ENCODE measurements around the gene KLF13. TPM values are rescaled to one million over a fixed set of nuclear protein-coding genes. Genes with fewer than 3 reads are reported as not detected.

The KLF13 gene
- total RNA-seq, 1 donor from 2014 or later, result 42.7 TPM

DNA sequence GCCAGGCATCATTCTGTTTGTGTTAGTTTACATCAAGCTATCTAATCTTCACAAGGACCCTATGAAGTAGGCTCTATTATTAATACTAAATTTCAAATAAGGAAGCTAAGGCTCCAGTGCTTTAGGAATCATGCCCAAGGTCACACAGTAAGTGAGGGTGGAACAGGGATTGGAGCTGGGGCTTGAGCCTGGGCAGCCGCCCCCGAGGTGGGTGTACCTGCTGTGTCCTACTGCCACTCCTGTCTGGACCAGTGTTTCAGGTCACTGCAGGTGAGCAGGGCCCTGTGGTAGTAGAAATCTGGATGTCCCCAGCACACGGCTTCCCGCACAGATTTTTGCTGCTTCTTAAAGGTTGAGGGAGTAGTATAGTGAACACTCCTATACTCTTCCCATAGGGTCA is 6.5 kb downstream of the KLF13 start:
- no peak for ATAC-seq

DNA sequence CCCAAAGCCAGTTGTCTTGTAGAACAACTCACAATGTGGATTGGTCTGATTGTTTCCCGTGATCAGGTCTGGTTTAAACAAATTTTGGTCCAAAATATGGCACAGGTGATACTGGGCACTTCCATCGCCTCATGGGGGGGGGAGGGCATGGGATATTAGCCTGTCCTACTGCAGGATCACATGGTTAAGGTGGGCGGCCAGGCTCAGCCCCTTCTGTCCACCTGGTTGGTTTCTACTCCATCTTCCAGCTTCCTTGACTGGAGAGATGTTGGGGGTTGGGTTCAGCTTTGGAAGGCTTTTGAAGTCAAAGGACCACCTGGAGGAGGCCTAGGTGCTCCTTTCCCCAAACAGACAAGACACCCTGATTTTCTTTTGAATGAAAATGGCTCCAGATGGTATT is 7.2 kb downstream of the KLF13 start:
- ATAC-seq, result no peak

DNA sequence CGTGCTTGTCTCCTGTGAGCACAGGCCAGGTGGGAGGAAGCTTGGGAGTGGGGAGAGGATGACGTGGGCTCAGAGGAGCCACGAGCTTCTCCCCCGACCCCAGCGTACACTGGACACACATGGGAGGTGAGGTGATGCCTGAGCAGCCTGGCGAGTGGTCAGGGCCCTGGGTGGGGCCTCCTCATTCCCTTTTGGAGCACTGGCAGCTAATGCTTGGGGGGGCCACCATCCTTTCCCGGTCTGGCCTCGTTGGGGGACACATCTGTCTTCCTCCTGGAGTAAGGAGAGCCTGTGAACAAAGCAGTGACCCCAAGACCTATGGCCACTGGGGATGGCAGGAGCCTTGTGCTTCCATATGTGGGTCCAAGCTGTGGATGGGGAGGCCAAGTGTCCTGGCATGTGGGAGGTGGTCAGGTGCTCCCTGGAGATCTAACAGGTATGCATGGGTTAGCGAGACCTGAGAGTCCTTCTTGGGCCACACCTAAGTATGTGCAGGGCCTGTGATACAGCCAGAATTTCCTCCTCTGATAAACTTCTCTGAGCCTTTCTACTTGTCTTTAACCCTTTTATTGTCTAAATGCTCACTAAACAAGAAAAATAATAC is 9.5 kb downstream of the KLF13 start:
- ATAC-seq, result no peak

DNA sequence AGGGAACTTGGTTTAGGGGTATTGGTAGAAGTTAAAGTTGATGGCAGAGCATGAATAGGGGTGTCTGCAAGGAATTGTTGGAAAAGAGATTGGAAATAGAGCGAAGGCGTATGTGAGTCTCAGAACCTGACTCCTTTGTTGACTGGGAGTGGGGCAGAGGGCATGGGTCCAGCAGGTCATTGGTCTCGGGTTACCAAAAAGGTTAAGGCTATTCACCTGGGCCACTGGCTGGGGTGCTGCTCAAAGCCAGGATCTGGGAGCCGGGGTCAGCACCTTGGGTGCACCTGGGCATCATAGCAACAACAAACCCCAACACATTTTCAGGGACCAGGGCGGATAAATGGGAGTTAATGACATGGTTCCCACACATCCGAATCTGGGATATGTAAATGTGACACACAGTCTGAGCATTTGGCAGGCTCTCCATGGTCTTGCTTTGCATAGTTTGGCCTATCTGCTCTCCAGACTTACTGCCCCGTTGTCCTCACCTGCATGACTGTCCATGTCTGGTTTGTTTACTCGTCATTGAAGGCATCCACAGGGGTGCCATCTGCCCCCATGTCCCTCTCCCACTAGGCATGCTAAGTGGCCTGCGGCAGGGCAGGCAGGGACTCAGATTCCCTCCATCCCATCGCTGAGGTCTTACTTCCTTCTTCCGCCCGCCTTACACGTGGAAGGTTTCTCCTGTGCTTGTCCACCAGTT is 10.1 kb downstream of the KLF13 start:
- no peak for ATAC-seq

DNA sequence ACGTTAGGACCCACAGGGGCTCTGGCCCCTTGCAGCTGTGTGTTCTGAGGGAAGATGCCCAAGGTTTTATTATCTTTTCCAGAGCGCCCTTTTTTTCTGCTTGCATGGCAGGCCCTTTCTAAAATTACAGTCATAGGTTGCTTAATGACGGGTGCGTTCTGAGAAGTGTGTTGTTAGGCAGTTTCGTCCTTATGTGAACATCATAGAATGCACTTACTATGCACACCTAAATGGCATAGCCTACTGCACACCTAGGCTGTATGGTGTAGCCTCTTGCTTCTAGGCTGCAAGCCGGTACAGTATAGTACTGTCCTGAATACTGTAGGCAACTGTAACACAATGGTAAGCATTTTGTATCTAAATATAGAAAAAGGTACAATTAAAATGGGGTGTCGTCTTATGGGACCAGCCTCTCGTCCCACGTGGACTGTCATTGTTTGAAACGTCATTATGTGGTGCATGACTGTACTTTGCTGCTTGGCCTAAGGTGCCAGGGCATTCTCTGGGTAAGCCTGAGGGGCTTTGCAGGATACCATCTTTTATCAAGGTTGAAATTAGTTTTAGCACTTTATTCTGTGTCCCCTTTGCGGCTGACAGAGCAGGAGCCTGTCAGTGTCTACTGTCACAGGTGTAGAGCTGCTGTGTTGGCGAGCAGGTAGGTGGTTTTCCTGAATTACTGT is 10.9 kb downstream of the KLF13 start:
- ATAC-seq, result no peak

DNA sequence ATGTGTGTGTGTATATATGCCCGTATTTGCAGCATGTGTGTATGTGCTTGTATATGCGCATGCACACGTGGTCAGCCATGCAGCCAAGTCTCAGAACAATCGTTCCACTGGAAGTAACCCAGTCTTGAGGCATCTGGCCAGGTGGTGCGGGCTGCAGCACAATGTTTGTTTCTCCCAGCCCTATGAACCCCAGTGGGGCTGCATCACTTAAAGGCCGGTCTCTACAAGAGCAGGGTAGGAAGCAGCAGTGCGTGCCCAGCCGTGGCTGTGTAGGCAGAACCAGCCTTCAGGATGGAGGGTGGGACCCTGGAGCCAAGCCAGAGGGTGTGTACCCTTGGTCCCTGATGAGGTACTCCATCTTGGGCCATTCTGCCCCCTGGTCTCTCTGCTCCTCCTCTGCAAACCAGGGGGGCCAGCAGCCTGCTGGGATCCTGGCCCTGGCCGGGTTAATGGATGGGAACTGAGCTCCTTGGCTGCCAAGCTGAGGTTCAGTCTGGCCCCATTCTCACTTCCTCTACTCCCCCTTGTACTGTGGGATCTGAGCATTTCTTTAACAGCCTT is 11.8 kb downstream of the KLF13 start:
- ATAC-seq, result peak; percentile 31

DNA sequence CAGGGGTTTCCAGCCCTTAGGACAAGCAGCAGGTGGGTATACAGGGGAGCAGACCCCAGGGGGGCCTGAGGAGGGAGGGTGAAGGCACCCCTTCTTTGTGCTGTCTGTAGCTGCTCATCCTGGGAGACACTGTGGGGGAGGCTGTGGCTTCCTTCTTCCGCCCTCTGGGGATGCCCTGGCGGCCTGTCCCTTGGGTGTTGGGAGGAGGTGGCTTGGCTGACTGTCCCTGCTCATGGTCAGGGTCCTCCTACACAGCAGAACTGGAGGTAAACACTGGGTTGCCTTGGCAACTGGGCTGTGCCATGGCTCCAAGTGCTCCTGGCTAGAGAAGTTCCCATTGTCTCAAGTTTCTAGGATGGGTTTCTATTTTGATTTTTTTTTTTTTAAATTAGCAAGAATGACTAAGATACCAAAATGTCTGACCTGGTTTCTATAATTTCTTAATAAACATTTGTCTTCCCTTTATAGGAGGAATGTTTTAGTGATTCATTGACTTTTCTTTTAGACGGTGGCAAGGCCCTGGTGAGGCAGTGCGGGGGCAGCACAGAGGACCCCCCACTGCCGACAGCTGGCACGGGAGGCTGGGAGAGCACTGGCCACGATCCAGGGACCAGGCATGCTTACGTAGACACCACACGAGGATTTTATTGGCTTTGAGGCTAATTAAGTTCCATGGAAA is 12.4 kb downstream of the KLF13 start:
- ATAC-seq, result peak; percentile 37

DNA sequence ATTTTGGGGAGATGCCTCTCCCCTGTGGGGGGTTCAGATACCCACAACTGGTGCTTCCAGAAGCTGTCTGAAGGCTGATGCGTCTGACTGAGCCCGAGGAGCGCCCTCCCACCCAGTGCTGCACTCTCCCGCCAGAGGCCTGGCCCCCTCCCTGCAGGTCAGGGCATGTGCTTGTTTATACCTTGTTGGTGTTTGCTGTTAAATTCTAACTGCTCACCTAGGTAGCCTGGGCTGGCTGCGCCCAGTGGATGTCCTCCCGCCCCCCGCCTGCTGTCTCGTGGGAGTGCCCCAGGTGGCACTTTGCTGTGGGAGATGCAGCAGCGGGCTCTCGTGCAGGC is 12.9 kb downstream of the KLF13 start:
- ATAC-seq, result no peak

DNA sequence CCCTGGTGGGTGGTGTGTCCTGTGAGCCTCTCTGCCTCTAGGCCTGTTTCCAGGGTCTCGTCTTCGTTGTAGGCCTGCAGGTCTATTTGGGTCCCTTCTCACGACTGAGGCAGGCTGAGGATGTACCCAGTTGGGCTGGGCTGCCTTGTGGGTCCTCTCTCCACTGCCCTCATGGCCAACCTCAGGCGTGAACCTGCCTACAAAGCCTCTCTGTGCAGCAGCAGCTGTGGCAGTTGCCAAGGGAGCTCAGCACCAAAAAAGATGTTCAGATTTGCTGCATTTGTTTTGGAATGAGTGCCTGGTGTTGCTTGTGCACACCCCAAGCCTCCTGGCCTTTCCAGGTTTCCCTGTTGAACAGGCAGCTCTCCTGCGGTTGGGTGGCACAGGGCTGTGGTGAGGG is 13.4 kb downstream of the KLF13 start:
- no peak for ATAC-seq

DNA sequence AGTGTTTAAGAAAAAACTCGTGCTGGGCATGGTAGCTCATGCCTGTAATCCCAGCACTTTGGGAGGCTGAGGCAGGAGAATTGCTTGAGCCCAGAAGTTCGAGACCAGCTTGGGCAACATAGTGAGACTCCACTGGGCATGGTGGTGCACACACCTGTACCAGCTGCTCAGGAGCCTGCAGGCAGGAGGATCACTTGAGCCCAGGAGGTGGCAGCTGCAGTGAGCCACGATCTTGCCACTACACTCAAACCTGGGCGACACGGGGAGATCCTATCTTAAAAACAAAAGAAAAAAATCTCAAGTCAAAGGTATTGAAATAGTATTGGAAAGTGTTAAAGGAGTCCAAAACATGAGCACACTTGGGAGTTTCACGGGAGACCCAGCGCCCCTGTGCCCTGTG is 14.0 kb downstream of the KLF13 start:
- ATAC-seq, result no peak

DNA sequence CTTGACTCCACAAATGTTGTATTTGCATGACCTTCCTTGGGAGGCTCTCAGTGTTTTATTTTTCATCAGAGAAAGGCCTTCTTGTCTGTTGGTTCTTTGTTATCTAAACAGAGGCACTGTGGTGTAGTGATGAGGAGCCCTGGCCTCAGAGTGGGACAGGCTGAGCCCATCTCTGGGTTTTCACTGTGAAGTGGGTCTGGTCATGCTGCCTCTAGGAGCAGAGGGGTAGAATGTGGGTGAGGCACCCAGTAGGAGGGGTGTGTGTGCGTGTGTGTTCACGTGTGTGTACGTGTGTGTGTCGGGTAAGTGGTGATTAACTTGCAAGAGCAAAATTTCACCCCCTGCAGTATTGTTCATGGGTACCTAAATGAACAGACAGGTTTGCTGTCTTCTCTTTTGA is 14.4 kb downstream of the KLF13 start:
- ATAC-seq, result no peak

DNA sequence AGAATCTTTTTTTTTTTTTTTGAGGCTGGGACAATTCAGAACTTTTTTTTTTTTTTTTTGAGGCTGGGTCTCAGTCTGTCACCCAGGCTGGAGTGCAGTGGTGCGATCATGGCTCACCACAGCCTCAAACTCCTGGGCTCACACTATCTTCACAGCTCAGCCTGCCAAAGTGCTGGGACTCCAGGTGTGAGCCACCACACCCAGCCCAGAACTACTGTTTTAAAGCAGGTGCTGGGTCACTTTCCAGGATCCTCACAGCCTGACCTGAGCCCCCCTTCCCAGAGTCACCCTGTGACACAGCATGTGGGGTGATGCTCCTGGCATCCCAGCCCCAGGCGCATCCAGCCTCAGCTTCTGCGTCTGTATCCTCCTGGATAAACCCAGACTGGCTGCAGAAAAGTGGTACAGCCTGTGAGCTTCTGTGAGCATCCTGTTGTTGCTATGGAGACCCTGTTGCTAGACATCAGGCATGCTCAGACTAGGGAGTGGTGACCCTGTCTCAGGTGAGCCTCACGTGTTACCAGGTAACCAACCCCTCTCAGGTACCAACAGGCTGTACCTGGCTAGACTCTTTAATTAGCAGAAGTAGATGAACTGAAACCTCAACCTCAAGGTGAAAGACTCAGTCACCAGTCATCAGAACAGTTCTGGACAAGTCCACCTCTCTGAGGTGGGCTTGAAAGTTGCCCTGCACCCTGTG is 15.0 kb downstream of the KLF13 start:
- ATAC-seq, result no peak

DNA sequence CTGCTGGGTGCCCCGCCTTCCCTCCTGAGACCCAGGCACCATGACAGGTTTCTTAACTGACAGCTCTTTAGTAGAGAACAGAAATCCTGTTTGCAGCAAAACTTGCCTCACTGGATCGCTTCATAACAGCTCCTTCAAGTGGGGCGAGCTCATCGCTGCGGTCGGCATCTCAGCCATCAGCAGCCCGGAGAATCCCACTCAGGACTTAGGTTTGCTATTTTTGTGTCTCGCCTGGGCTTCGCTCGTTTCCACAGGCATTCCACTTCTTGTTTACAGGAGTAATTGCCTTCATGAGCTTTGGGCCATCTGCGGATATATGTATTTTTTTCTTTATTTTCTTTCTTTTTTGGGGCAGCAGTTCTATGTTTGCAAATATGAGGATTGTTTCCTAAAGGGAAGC is 15.7 kb downstream of the KLF13 start:
- ATAC-seq, result no peak

DNA sequence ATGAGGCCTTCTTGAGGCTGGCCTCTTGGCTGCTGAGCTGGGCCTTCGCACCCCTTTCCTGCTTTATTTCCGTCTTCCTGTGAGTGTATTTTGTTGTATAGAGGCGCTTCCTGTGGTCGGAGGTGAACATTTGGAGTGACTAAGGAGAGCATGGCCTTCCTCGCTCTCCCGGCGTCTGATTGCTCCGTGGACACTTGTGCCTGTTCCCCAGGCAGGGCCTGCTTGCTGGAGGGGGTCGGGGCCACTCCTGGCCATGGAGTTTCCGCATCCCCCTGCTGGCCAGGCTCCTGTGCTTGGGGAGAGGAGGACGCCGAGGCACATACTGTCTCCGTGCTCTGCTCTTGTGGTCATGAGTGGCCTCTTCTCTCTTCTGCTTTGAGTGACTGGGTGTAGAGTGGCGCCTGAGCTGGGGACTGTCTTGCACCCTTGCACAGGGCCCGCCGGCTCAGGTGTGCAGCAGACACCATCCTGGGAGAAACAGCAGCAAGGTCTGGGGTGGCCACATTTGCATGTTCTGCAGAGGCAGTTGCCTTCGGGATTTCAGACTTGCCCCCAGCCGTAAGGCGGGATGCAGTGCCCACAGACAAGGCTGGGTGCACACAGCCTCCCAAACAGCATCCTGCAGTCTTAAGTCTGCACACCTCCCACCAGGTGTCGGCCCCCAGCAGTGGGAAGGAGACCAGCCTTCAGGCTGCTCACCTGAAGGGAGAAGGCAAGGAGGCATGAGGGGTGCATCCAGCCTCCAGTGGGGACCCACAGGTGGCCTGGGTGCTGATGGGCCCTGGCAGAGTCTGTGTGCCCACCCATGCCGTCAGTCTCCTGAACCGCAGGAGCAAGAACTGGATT is 16.4 kb downstream of the KLF13 start:
- no peak for ATAC-seq

DNA sequence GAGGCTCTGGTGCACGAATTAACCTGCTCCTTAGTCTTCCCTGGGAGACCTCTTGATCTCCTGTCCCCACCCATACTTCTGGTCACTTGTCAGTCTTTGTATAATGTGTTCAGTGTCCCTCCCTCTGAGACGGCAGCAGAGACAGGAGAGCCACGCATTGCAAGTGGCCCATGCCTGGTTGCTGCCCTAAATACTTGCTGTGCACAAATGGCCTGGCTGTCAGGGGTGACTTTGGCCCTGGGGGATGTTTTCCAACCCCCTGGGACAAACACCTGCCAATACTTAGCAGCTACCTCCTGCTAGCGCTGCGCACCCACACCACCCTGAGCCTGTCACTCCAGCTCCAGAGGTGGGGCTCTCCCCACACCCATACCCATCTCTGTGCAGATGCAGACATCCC is 17.2 kb downstream of the KLF13 start:
- no peak for ATAC-seq

DNA sequence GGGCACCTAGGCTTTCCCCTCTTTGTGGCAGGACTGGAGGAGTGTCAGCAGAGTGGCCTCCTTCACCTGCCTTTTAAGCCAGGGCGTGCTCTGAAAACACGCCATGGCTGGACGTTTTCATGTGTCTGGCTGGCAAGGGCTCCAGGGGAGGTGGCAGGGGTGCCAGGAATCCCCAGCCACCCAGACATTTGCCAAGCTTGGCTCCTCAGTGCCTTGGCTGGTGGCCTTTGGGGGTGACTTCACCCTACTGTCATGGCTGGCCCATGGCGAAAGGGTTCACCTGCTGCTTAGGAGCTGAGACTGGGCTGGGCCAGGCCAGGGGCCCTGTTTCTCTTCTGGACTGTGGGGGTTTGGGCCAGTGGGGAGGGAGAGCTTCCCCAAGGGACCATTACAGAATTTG is 17.6 kb downstream of the KLF13 start:
- ATAC-seq, result no peak

DNA sequence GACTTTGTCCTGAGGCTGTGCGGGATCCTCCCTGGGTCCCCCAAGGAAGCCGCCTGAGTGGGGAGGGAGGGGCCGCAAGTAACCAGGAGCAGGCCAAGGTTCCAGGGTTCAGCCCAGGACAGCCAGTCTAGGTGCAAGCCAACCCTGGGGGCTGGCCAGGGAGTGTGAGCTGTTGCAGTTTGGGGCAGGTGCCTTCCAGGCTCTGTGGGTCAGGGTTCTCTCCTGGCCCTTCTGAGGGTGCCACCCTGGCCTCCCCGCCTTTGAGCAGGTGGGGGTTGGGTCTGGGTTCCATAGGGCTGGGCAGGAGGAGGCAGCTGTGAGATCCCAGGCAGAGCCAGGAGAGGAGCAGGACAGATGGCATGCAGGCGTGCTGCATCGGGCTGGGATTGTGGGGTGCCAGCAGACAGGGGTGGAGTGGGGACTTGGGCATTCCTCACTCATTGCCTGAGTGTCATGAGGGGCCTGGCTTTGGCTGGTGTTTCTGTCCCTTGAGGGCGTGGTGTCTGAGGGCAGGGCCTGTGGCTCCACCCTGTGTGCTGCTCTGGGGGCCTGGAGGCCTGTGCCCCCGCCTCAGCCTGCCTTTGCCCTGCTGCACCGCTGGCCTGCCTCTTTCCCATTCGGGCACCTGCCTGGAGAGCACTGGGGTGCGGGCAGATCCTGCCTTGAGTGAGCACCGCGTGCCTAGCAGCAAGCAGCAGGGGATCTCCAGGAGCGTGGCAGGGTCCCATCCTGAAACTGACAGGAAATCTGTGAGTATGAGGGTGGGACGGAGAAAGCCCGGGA is 18.4 kb downstream of the KLF13 start:
- peak; percentile 7 for ATAC-seq

DNA sequence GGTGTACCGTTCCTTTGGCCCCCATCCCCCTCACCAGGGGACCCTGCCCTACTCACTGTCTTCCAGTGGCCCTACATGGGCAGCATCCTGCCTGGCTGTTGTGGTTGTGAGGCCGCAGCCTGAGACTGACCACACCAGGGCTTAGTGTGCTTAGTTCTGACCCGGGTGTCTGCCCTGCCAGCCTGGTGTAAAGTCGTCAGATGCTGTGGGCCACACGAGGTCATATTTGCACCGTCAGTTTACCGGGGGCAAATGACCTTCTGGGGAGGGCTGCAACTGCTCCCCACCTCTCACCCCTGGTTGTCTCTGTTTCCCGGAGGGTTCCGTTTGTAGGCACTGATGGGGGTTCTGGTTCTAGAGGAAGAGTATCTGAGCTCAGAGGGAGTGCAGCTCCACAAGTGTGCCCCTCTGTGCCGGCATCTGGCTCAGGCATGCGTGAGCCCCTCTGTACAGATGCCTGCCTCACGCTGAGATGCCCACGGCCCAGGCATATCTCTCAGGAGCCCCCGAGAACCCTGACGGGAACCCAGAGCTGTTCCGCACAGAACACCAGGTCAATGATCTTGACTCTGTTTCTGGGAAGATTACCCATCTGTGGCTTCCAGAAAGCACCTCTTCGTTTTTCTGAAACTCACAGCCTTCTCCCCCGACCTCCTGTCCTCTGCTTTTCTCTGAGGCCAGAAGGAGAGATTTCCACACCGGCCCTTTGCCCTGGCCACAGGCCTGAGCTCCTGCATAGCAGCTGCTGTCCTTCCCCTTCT is 19.2 kb downstream of the KLF13 start:
- ATAC-seq, result no peak

DNA sequence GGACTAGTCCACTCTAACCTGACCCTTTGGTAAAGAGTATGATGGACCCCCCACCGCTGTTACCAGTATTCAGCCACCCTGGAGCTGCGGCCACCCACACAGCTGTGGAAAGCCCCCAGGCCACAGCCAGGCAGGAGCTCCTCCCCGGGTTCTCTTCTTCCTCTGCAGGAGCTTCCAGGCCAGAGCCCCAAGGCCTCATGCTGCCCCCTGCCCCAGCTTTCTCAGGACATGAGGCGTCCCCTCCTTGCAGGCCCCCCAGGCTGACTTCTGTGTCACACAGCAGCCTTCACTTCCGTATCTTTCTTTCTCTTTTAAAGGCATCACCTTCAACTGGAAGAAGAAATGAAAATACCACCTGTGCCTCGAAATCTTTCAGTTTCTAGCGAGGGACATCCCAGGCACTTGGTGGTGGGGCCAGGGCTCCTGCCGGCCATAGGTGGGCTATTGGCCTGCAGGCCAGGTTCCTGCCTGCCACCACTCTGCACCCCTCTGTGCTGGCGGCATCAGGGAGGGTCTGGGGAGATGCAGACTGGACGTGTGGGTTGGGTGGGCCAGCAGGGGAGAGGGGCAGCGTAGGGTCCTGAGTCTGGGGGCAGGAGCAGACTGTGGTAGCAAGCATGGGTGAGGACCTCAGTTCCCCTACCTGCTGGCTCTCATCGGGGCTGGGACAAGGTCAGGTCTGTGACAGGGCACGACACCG is 19.9 kb downstream of the KLF13 start:
- no peak for ATAC-seq
